Neural progenitor cell (in vitro differentiated cells): ENCODE measurements around the gene RREB1. TPM values are rescaled to one million over a fixed set of nuclear protein-coding genes. Genes with fewer than 3 reads are reported as not detected.
A peak's percentile ranks its signal among the peaks of the same experiment; 100 is the strongest.

ENCODE experiments used
- DNase-seq: peaks from one replicate; pipeline ENCODE4 v3.0.0-alpha.2; 2016; ENCODE audit warnings: low spot score
- H2AFZ ChIP-seq: fragments of 200-600 bp; sonication (generic); replicated peaks from 2 replicates; pipeline ENCODE4 v1.6.1; 2016; ENCODE audit warnings: antibody characterized with exemption
- H3F3A ChIP-seq: fragments of 200-600 bp; sonication (generic); 2 replicates; pipeline ENCODE4 v1.6.1; 2016; ENCODE audit warnings: antibody characterized with exemption, low read depth
- H3K27ac ChIP-seq: fragments of 200-600 bp; sonication (generic); 2 replicates; pipeline ENCODE4 v1.5.1; 2016; ENCODE audit warnings: mild to moderate bottlenecking
- H3K27me3 ChIP-seq: fragments of 200-600 bp; sonication (generic); 2 replicates; pipeline ENCODE4 v1.6.1; 2016; ENCODE audit warnings: mild to moderate bottlenecking, moderate library complexity
- H3K36me3 ChIP-seq: fragments of 200-600 bp; sonication (generic); 2 replicates; pipeline ENCODE4 v1.5.1; 2016
- H3K4me1 ChIP-seq: fragments of 200-600 bp; sonication (generic); 2 replicates; pipeline ENCODE4 v1.6.1; 2016; ENCODE audit warnings: mixed run types
- H3K4me2 ChIP-seq: fragments of 200-600 bp; sonication (generic); 2 replicates; pipeline ENCODE4 v1.6.1; 2016
- H3K4me3 ChIP-seq: fragments of 200-600 bp; sonication (generic); 2 replicates; pipeline ENCODE4 v1.5.1; 2016
- H3K79me2 ChIP-seq: fragments of 200-600 bp; sonication (generic); 2 replicates; pipeline ENCODE4 v1.6.1; 2016; ENCODE audit warnings: low read depth
- H3K9ac ChIP-seq: fragments of 200-600 bp; sonication (generic); 2 replicates; pipeline ENCODE4 v1.6.1; 2016
- H3K9me3 ChIP-seq: fragments of 200-600 bp; sonication (generic); 2 replicates; pipeline ENCODE4 v1.5.1; 2016; ENCODE audit warnings: low read depth
- H4K20me1 ChIP-seq: fragments of 200-600 bp; sonication (generic); 2 replicates; pipeline ENCODE4 v1.6.1; 2016; ENCODE audit warnings: low read depth
- H3K27ac Mint-ChIP-seq: 3 replicates; pipeline ENCODE4 v1.8.0; 2021; ENCODE audit warnings: mixed read lengths
- H3K27me3 Mint-ChIP-seq: 2 replicates; pipeline ENCODE4 v1.8.0; 2022; ENCODE audit warnings: low read depth, mild to moderate bottlenecking, inconsistent platforms, moderate library complexity, mixed read lengths; ENCODE audit not compliant: insufficient read depth
- H3K36me3 Mint-ChIP-seq: 3 replicates; pipeline ENCODE4 v1.8.0; 2021; ENCODE audit warnings: mixed read lengths
- H3K4me1 Mint-ChIP-seq: 3 replicates; pipeline ENCODE4 v1.8.0; 2021; ENCODE audit warnings: mixed read lengths
- H3K4me3 Mint-ChIP-seq: 3 replicates; pipeline ENCODE4 v1.8.0; 2021; ENCODE audit warnings: mild to moderate bottlenecking, moderate library complexity, mixed read lengths
- H3K9me3 Mint-ChIP-seq: 3 replicates; pipeline ENCODE4 v1.8.0; 2020; ENCODE audit warnings: mixed read lengths
- EZH2 ChIP-seq: fragments of 200-600 bp; sonication (generic); IDR thresholded peaks from 2 replicates; pipeline ENCODE4 v1.6.1; 2017; ENCODE audit warnings: antibody characterized with exemption, mild to moderate bottlenecking, moderate library complexity
- EZH2phosphoT487 ChIP-seq: fragments of 200-600 bp; sonication (generic); IDR thresholded peaks from 2 replicates; pipeline ENCODE4 v1.6.1; 2017; ENCODE audit warnings: antibody characterized with exemption
- total RNA-seq: library from RNA; depleted of rRNA; stranded (reverse); fragments of >200 nt; gene quantifications from 2 replicates; pipeline ENCODE4 v1.2.3, GENCODE V29; 2015; ENCODE audit warnings: low replicate concordance
- TF ChIP-seq, protein P1 (sequence below): fragments of 200-600 bp; sonication (generic); IDR thresholded peaks from 2 replicates; pipeline ENCODE4 v1.5.1; 2017; ENCODE audit warnings: antibody characterized with exemption, mild to moderate bottlenecking

RREB1 gene
- total RNA-seq, 1 donor from 2014 or later, result 12.1 TPM

- peak overlapping the region; percentile 85 for H3K27ac Mint-ChIP-seq
- peaks cover 33% of the 10 kb centered on the region for H3K36me3 Mint-ChIP-seq
- no peaks in the 10 kb centered on the region for H3F3A ChIP-seq
- no peaks in the 10 kb centered on the region for H3K79me2 ChIP-seq
- H4K20me1 ChIP-seq, result no peaks in the 10 kb centered on the region
- H3K9me3 Mint-ChIP-seq, result no peaks in the 10 kb centered on the region
- no peak overlapping the region for H3K4me2 ChIP-seq
- H3K4me1 Mint-ChIP-seq, result peaks cover 4% of the 10 kb centered on the region
- no peak overlapping the region for H3K9ac ChIP-seq
- no peak overlapping the region for H3K4me3 Mint-ChIP-seq
- H3K4me1 ChIP-seq, result peaks cover 4% of the 10 kb centered on the region
- no peaks in the 10 kb centered on the region for H3K27me3 Mint-ChIP-seq
- no peaks in the 10 kb centered on the region for H3K9me3 ChIP-seq
- no peaks in the 10 kb centered on the region for H3K27me3 ChIP-seq
- TF ChIP-seq, protein P1, sequence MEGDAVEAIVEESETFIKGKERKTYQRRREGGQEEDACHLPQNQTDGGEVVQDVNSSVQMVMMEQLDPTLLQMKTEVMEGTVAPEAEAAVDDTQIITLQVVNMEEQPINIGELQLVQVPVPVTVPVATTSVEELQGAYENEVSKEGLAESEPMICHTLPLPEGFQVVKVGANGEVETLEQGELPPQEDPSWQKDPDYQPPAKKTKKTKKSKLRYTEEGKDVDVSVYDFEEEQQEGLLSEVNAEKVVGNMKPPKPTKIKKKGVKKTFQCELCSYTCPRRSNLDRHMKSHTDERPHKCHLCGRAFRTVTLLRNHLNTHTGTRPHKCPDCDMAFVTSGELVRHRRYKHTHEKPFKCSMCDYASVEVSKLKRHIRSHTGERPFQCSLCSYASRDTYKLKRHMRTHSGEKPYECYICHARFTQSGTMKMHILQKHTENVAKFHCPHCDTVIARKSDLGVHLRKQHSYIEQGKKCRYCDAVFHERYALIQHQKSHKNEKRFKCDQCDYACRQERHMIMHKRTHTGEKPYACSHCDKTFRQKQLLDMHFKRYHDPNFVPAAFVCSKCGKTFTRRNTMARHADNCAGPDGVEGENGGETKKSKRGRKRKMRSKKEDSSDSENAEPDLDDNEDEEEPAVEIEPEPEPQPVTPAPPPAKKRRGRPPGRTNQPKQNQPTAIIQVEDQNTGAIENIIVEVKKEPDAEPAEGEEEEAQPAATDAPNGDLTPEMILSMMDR, result no peak
- no peak for TF ChIP-seq EZH2
- H3K27ac ChIP-seq, result no peak overlapping the region
- DNase-seq, result no peak
- no peak overlapping the region for H2AFZ ChIP-seq
- H3K36me3 ChIP-seq, result no peaks in the 10 kb centered on the region
- H3K4me3 ChIP-seq, result no peak overlapping the region
Measured at GRCh38 chr6:7228662-7229375, 121.1 kb downstream of the RREB1 start.

GRCh38 chr6:7229376-7230326, 121.9 kb downstream of the RREB1 start:
- peaks cover 36% of the 10 kb centered on the region for H3K36me3 Mint-ChIP-seq
- Histone ChIP-seq H3K27ac (no peak overlapping the region), H3K36me3 (no peaks in the 10 kb centered on the region), H3K9me3 (no peaks in the 10 kb centered on the region), H3K4me3 (no peak overlapping the region), H2AFZ (no peak overlapping the region), H4K20me1 (no peaks in the 10 kb centered on the region), H3K9ac (no peak overlapping the region), H3K4me2 (no peak overlapping the region), H3K27me3 (no peaks in the 10 kb centered on the region), H3K4me1 (peaks cover 3% of the 10 kb centered on the region), H3F3A (no peaks in the 10 kb centered on the region), H3K79me2 (no peaks in the 10 kb centered on the region)
- H3K4me1 Mint-ChIP-seq, result peaks cover 2% of the 10 kb centered on the region
- H3K9me3 Mint-ChIP-seq, result no peaks in the 10 kb centered on the region
- peak overlapping the region; percentile 85 for H3K27ac Mint-ChIP-seq
- TF ChIP-seq EZH2, result no peak
- no peak for TF ChIP-seq EZH2phosphoT487
- TF ChIP-seq, protein P1, result no peak
- no peak overlapping the region for H3K4me3 Mint-ChIP-seq
- DNase-seq, result no peak
- no peaks in the 10 kb centered on the region for H3K27me3 Mint-ChIP-seq

DNA sequence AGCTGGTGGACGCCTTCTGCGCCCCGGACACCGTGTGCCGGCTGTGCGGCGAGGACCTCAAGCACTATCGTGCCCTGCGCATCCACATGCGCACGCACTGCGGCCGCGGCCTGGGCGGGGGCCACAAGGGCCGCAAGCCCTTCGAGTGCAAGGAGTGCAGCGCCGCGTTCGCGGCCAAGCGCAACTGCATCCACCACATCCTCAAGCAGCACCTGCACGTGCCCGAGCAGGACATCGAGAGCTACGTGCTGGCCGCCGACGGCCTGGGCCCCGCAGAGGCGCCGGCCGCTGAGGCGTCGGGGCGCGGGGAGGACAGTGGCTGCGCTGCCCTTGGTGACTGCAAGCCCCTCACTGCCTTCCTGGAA, 122.5 kb downstream of the RREB1 start:
- Histone ChIP-seq H3K79me2 (no peaks in the 10 kb centered on the region), H3K27ac (no peak overlapping the region), H3K9me3 (no peaks in the 10 kb centered on the region), H3F3A (no peaks in the 10 kb centered on the region), H3K4me2 (no peak overlapping the region), H4K20me1 (no peaks in the 10 kb centered on the region), H3K9ac (no peak overlapping the region), H3K4me1 (no peaks in the 10 kb centered on the region), H3K36me3 (no peaks in the 10 kb centered on the region), H3K27me3 (no peaks in the 10 kb centered on the region), H2AFZ (no peak overlapping the region), H3K4me3 (no peak overlapping the region)
- H3K9me3 Mint-ChIP-seq, result no peaks in the 10 kb centered on the region
- H3K4me1 Mint-ChIP-seq, result no peaks in the 10 kb centered on the region
- no peaks in the 10 kb centered on the region for H3K27me3 Mint-ChIP-seq
- H3K36me3 Mint-ChIP-seq, result peaks cover 35% of the 10 kb centered on the region
- TF ChIP-seq EZH2, result no peak
- no peak for TF ChIP-seq EZH2phosphoT487
- TF ChIP-seq, protein P1, result no peak
- H3K4me3 Mint-ChIP-seq, result no peak overlapping the region
- H3K27ac Mint-ChIP-seq, result no peak overlapping the region
- no peak for DNase-seq
